ENCODE data around the gene MAPKBP1. TPM values are rescaled to one million over a fixed set of nuclear protein-coding genes. Genes with fewer than 3 reads are reported as not detected.

MAPKBP1 gene
- total and polyA plus RNA-seq, 2 of the 13 experiments (the other 11 are each of a cell fraction or from before 2014, with no cell fraction given) = 3.0 to 7.3 TPM

GRCh38 chr15:41801850-41802455 lies 27.7 kb downstream of the MAPKBP1 start (continued):
- TF ChIP-seq, protein P1, sequence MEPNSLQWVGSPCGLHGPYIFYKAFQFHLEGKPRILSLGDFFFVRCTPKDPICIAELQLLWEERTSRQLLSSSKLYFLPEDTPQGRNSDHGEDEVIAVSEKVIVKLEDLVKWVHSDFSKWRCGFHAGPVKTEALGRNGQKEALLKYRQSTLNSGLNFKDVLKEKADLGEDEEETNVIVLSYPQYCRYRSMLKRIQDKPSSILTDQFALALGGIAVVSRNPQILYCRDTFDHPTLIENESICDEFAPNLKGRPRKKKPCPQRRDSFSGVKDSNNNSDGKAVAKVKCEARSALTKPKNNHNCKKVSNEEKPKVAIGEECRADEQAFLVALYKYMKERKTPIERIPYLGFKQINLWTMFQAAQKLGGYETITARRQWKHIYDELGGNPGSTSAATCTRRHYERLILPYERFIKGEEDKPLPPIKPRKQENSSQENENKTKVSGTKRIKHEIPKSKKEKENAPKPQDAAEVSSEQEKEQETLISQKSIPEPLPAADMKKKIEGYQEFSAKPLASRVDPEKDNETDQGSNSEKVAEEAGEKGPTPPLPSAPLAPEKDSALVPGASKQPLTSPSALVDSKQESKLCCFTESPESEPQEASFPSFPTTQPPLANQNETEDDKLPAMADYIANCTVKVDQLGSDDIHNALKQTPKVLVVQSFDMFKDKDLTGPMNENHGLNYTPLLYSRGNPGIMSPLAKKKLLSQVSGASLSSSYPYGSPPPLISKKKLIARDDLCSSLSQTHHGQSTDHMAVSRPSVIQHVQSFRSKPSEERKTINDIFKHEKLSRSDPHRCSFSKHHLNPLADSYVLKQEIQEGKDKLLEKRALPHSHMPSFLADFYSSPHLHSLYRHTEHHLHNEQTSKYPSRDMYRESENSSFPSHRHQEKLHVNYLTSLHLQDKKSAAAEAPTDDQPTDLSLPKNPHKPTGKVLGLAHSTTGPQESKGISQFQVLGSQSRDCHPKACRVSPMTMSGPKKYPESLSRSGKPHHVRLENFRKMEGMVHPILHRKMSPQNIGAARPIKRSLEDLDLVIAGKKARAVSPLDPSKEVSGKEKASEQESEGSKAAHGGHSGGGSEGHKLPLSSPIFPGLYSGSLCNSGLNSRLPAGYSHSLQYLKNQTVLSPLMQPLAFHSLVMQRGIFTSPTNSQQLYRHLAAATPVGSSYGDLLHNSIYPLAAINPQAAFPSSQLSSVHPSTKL (CRISPR knock-in tag; IDR thresholded peaks at IDR 0.05) = no peak
- TF ChIP-seq PBX2 (CRISPR knock-in tag; IDR thresholded peaks at IDR 0.05) (no peak), ZC3H4 (CRISPR knock-in tag; IDR thresholded peaks at IDR 0.05; ENCODE audit: borderline replicate concordance) (no peak)

DNA sequence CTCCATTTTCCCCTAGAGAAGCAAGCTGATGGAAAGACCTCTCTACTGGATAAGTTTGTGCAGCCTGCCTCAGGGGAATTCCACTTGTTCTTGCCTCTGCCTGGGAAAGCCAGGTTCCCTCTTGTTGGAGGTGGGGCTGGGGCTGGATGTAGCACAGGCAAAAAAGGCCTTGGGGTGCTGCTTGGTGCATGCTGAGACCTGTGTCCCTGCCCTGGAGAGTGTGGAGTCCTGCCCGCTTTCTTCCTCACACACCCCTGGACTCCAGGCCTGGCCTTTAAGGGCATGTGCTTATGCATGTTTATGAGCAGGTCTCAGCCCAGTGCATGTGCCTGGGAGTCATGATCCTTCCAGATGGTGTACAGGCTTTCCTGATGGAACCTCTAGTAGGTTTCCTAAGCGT lies 30.1 kb downstream of the MAPKBP1 start:
- Histone ChIP-seq H3K4me3 (replicated peaks in 1 of 3; ENCODE audit: insufficient read depth in 1 of 3, low read depth in 2 of 3, low read length in 3 of 3) (no peak overlapping the region), H3K27ac (ENCODE audit: extremely low read length, insufficient read depth, low read length) (no peak overlapping the region), H3K9ac (ENCODE audit: insufficient read depth, low read depth, low read length) (no peak overlapping the region), H3K36me3 (replicated peaks in 1 of 2; ENCODE audit: control insufficient read depth in 1 of 2, insufficient read depth in 2 of 2, low read length in 2 of 2) (no peaks in the 10 kb centered on the region), H3K27me3 (ENCODE audit: control insufficient read depth in 1 of 2, insufficient read depth in 2 of 2, low read length in 2 of 2) (no peaks in the 10 kb centered on the region), H3K9me3 (ENCODE audit: low read length) (no peaks in the 10 kb centered on the region), H3K79me2 (ENCODE audit: insufficient read depth, low read length) (no peaks in the 10 kb centered on the region), H3K4me1 (ENCODE audit: insufficient read depth, low read length) (peaks cover 5% of the 10 kb centered on the region), H3K4me2 (ENCODE audit: low read depth, low read length) (no peak overlapping the region), H2AFZ (ENCODE audit: low read length) (no peak overlapping the region), H4K20me1 (ENCODE audit: insufficient read depth, low read length) (no peaks in the 10 kb centered on the region)
- intact Hi-C loops (cut with micrococcal nuclease; ENCODE audit: unreplicated experiment) (no loop called here), in situ Hi-C loops (cut with HindIII; ENCODE audit: extremely low pct_ligation_motif_present, low pct_unique_long_range_greater_than_20kb) (no loop called here)
- FAIRE-seq = no peak
- CTCF ChIA-PET (ENCODE audit: low intra/inter-chr PET ratio, low total read pairs) = no interaction called here
- no peak for ATAC-seq
- BruUV-seq (replicated peaks) = no TSS peak
- no peak for DNase-seq (ENCODE audit: low spot score)
- POLR2A ChIA-PET = no interaction called here
- TF ChIP-seq, protein P2, sequence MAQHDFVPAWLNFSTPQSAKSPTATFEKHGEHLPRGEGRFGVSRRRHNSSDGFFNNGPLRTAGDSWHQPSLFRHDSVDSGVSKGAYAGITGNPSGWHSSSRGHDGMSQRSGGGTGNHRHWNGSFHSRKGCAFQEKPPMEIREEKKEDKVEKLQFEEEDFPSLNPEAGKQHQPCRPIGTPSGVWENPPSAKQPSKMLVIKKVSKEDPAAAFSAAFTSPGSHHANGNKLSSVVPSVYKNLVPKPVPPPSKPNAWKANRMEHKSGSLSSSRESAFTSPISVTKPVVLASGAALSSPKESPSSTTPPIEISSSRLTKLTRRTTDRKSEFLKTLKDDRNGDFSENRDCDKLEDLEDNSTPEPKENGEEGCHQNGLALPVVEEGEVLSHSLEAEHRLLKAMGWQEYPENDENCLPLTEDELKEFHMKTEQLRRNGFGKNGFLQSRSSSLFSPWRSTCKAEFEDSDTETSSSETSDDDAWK (CRISPR knock-in tag; IDR thresholded peaks at IDR 0.05) = no peak
- TF ChIP-seq MNT (IDR thresholded peaks at IDR 0.05) (peak; percentile 79), ZNF839 (CRISPR knock-in tag; IDR thresholded peaks at IDR 0.05; ENCODE audit: borderline replicate concordance) (no peak), KLF13 (CRISPR knock-in tag; IDR thresholded peaks at IDR 0.05) (no peak), GABPB1 (CRISPR knock-in tag; IDR thresholded peaks at IDR 0.05) (no peak)
- WGBS (ENCODE audit: low lambda C conversion rate) = 100% methylated on average over 2 of the region's 2 CpGs
